ENCODE measurements around the gene SCAI. TPM values are rescaled to one million over a fixed set of nuclear protein-coding genes. Genes with fewer than 3 reads are reported as not detected.
A peak's percentile ranks its signal among the peaks of the same experiment; 100 is the strongest.

The SCAI gene
- total RNA-seq (6.9 and 9.7 TPM in 2 replicates), polyA plus RNA-seq (5.4 and 5.8 TPM in 2 replicates), polyA minus RNA-seq (ENCODE audit: low replicate concordance) (1.0 and 3.6 TPM in 2 replicates)
- 2.6 and 3.5 TPM in 2 replicates for polyA plus RNA-seq (2012)

DNA sequence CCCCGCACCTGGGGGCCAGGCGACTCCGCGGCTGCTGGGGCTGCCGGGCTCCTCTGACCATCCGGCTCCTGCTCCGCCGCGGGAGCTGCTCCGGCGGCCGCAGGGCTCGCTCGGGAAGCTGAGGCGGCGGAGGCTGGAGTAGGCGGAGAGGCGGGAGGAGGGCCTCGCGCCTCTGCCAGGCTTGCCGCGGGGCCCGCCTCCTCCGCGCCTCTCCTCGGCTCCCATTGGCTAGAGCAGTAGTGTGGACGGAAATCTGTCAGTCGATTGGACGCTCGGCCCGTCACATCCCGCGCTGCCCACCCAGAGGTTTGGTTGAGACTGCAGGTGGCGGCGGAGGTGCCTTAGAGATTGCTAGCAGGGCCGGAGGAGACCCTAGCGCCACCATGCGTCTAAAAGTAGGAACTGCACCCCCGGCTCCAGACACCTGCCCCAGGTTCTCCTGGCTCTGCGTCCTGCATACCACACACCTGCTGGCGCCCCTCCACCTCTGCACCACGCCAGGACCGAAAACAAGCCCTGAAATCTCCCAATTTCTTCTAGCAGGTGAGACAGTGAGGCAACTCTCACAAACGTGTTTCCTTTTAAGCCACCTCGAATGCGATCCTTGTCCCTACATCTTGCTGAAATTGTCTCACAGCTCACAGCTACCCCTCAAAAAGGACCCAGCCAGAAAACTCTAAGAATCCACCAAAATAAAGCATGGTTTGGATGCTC is at the start of gene SCAI:
Gene SCAI (minus strand): TSS at position 152 of the 714 bp plus-strand sequence. CDS start 91 bp downstream, at position 61.
- DNase-seq (ENCODE audit: low read depth in 2 of 2): peak; percentile 97 to 99
- peak within 1 kb of the TSS; percentile 88 for H3K4me2 ChIP-seq (ENCODE audit: extremely low read depth, insufficient read depth, low read length)
- H3K27ac ChIP-seq (ENCODE audit: insufficient read depth, low read length): no peak within 1 kb of the TSS
- H3K4me1 ChIP-seq (ENCODE audit: control insufficient read depth, extremely low read depth, insufficient read depth, low read length): peaks cover 9% of the 10 kb centered on the region
- peaks cover 2% of the 10 kb centered on the region for H3K79me2 ChIP-seq (ENCODE audit: control insufficient read depth, insufficient read depth, low read length)
- peak within 1 kb of the TSS; percentile 41 for H3K9ac ChIP-seq (ENCODE audit: insufficient read depth, low read length)
- no peaks in the 10 kb centered on the region for H4K20me1 ChIP-seq (ENCODE audit: control insufficient read depth, extremely low read depth, insufficient read depth, low read length)
- peak within 1 kb of the TSS; percentile 23 to 75 (median 50) for H3K4me3 ChIP-seq (replicated peaks in 1 of 4; ENCODE audit: control extremely low read depth in 1 of 4, insufficient read depth in 1 of 4, low read depth in 3 of 4, low read length in 4 of 4)
- H3K9me3 ChIP-seq (ENCODE audit: control insufficient read depth, insufficient read depth, low read depth, low read length): no peaks in the 10 kb centered on the region
- no peaks in the 10 kb centered on the region for H3K36me3 ChIP-seq (ENCODE audit: control insufficient read depth, insufficient read depth, low read length)
- TF ChIP-seq CTCF (conservative IDR thresholded peaks at IDR 0.05 in 1 of 2, IDR thresholded peaks at IDR 0.05 in 1 of 2; ENCODE audit: low read depth in 1 of 2, low read length in 2 of 2) (peak; percentile 96), EZH2 (IDR thresholded peaks at IDR 0.05; ENCODE audit: low read length, missing control alignments) (no peak)
- no peak within 1 kb of the TSS for H2AFZ ChIP-seq (ENCODE audit: low read length)
- no peaks in the 10 kb centered on the region for H3K27me3 ChIP-seq (ENCODE audit: control insufficient read depth, insufficient read depth, low read length)

DNA sequence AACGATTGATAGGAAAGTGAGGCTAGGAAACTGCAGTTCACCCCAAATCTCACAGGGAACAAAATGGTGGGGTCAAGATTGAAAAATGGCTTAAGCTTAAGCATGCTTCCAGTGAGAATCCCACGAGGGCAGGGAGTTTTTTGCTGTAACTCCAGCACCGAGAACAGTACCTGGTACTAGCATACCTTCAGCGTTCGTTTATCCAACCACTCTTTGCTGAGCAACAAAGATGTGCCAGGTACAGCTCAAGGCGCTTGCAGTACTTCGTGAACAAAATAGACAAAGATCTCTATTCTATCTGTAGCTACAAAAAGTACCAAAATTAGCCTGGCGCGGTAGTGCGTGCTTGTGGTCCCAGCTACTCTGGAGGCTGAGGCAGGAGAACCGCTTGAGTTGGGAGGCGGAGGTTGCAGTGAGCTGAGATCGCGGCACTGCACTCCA is 47.1 kb upstream of the SCAI start:
- H3K4me3 ChIP-seq (replicated peaks in 1 of 4; ENCODE audit: control extremely low read depth in 1 of 4, insufficient read depth in 1 of 4, low read depth in 3 of 4, low read length in 4 of 4): peak overlapping the region; percentile 73 to 99 (median 84)
- no peaks in the 10 kb centered on the region for H4K20me1 ChIP-seq (ENCODE audit: control insufficient read depth, extremely low read depth, insufficient read depth, low read length)
- H3K27me3 ChIP-seq (ENCODE audit: control insufficient read depth, insufficient read depth, low read length): no peaks in the 10 kb centered on the region
- H3K9me3 ChIP-seq (ENCODE audit: control insufficient read depth, insufficient read depth, low read depth, low read length): no peaks in the 10 kb centered on the region
- no peaks in the 10 kb centered on the region for H3K36me3 ChIP-seq (ENCODE audit: control insufficient read depth, insufficient read depth, low read length)
- no peaks in the 10 kb centered on the region for H3K4me1 ChIP-seq (ENCODE audit: control insufficient read depth, extremely low read depth, insufficient read depth, low read length)
- peak overlapping the region; percentile 92 for H3K27ac ChIP-seq (ENCODE audit: insufficient read depth, low read length)
- H3K79me2 ChIP-seq (ENCODE audit: control insufficient read depth, insufficient read depth, low read length): peaks cover 41% of the 10 kb centered on the region
- H3K4me2 ChIP-seq (ENCODE audit: extremely low read depth, insufficient read depth, low read length): peak overlapping the region; percentile 78
- peak overlapping the region; percentile 93 for H3K9ac ChIP-seq (ENCODE audit: insufficient read depth, low read length)
- H2AFZ ChIP-seq (ENCODE audit: low read length): peak overlapping the region; percentile 85
- TF ChIP-seq CTCF (conservative IDR thresholded peaks at IDR 0.05 in 1 of 2, IDR thresholded peaks at IDR 0.05 in 1 of 2; ENCODE audit: low read depth in 1 of 2, low read length in 2 of 2) (no peak), EZH2 (IDR thresholded peaks at IDR 0.05; ENCODE audit: low read length, missing control alignments) (no peak)
- peak in 1 of 2 donors; percentile 21 for DNase-seq (ENCODE audit: low read depth in 2 of 2)

GRCh38 chr9:125189361-125190289 is 46.3 kb upstream of the SCAI start, which contains the start of gene PPP6C:
Gene PPP6C, minus strand, starts transcription at chr9:125189803. Its CDS starts 85 bp downstream, at chr9:125189718.
- H3K9ac ChIP-seq (ENCODE audit: insufficient read depth, low read length): peak within 1 kb of the TSS; percentile 93
- H3K4me2 ChIP-seq (ENCODE audit: extremely low read depth, insufficient read depth, low read length): peak within 1 kb of the TSS; percentile 88
- H3K27me3 ChIP-seq (ENCODE audit: control insufficient read depth, insufficient read depth, low read length): no peaks in the 10 kb centered on the region
- no peaks in the 10 kb centered on the region for H3K9me3 ChIP-seq (ENCODE audit: control insufficient read depth, insufficient read depth, low read depth, low read length)
- peak; percentile 96 to 97 for DNase-seq (ENCODE audit: low read depth in 2 of 2)
- H3K4me3 ChIP-seq (replicated peaks in 1 of 4; ENCODE audit: control extremely low read depth in 1 of 4, insufficient read depth in 1 of 4, low read depth in 3 of 4, low read length in 4 of 4): peak within 1 kb of the TSS; percentile 73 to 99 (median 84)
- peak within 1 kb of the TSS; percentile 92 for H3K27ac ChIP-seq (ENCODE audit: insufficient read depth, low read length)
- H3K36me3 ChIP-seq (ENCODE audit: control insufficient read depth, insufficient read depth, low read length): no peaks in the 10 kb centered on the region
- peak within 1 kb of the TSS; percentile 85 for H2AFZ ChIP-seq (ENCODE audit: low read length)
- peaks cover 47% of the 10 kb centered on the region for H3K79me2 ChIP-seq (ENCODE audit: control insufficient read depth, insufficient read depth, low read length)
- no peaks in the 10 kb centered on the region for H4K20me1 ChIP-seq (ENCODE audit: control insufficient read depth, extremely low read depth, insufficient read depth, low read length)
- no peaks in the 10 kb centered on the region for H3K4me1 ChIP-seq (ENCODE audit: control insufficient read depth, extremely low read depth, insufficient read depth, low read length)
- TF ChIP-seq EZH2 (IDR thresholded peaks at IDR 0.05; ENCODE audit: low read length, missing control alignments) (no peak), CTCF (conservative IDR thresholded peaks at IDR 0.05 in 1 of 2, IDR thresholded peaks at IDR 0.05 in 1 of 2; ENCODE audit: low read depth in 1 of 2, low read length in 2 of 2) (peak; percentile 50 to 61)
